Fibroblast of pulmonary artery (primary cell): ENCODE data around the gene GPR33.

Experiments
- DNase-seq: peaks from one replicate; pipeline ENCODE4 v3.0.0-alpha.2; 2010; ENCODE audit warnings: low read depth
- H3K4me3 ChIP-seq: replicated peaks from 2 replicates; pipeline ENCODE4 v1.5.1; 2011; ENCODE audit warnings: low read depth, mild to moderate bottlenecking, control low read depth, low read length, moderate library complexity
- TF ChIP-seq, protein P1 (sequence below): IDR thresholded peaks from 2 replicates; pipeline ENCODE4 v1.5.1; 2011; ENCODE audit warnings: mild to moderate bottlenecking, control low read depth, low read length, inconsistent platforms; ENCODE audit errors: missing control alignments

GPR33 gene

DNA sequence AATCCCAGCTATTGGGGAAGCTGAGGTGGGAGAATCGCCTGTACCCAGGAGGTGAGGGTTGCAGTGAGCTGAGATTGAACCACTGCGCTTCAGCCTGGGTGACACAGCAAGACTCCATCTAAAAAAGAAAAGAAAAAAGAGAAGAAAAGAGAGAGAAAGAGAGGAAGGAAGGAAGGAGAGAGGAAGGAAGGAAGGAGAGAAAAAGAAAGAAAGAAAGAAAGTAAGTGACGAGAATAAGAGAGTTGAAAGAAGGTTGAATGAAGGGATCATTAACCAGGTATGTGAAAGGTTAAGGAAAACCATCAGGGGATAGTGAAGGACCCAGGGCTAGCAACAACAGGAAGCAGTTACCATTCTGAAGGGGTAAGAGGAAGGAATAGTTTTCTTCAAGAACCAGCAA is 26.3 kb downstream of the GPR33 start:
- no peak overlapping the region for H3K4me3 ChIP-seq
- DNase-seq, result no peak
- TF ChIP-seq, protein P1, sequence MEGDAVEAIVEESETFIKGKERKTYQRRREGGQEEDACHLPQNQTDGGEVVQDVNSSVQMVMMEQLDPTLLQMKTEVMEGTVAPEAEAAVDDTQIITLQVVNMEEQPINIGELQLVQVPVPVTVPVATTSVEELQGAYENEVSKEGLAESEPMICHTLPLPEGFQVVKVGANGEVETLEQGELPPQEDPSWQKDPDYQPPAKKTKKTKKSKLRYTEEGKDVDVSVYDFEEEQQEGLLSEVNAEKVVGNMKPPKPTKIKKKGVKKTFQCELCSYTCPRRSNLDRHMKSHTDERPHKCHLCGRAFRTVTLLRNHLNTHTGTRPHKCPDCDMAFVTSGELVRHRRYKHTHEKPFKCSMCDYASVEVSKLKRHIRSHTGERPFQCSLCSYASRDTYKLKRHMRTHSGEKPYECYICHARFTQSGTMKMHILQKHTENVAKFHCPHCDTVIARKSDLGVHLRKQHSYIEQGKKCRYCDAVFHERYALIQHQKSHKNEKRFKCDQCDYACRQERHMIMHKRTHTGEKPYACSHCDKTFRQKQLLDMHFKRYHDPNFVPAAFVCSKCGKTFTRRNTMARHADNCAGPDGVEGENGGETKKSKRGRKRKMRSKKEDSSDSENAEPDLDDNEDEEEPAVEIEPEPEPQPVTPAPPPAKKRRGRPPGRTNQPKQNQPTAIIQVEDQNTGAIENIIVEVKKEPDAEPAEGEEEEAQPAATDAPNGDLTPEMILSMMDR, result no peak

DNA sequence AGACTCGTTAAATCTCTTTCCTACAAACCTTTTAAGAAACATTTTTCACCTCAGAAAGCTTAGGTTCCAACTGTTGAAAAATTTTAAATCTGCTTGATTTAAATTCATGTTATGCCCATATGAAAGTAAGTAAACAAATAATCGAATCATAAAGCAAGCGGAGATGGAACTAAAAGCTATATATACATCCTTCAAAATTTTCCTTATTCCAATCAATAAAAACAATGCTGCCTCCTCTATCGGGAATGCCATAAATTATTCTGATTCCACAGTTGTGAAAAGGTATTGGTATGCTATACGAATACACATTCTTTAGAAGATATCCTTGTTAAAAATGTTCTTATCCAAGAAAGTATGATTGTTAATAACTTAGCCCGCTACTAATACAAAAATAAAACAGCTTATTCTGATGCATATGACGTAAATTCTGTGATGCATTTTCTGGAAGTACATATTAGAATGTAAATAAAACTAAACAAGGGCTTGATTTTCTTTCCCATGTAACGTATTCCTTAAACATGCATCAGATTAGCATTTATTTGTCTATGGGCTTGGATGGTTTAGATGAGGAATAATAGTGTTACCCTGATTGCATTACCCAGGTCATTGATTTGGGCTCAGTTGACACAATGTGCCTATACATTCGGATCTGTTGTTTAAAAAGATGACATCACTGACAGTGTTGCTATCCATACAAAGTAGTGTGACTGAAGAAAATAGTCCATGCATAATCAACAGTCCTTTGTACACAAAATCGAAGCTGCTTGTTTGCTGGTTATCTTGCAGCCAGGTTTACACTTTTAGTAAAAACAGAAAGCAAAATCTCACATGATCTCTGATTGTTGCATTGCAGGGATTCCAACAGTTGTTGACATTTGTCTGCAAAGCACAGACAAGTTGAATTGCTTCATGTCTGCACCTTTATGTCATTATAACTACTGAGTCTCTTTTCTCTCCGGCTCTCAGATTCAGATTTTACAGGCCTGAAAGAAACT is 29.9 kb downstream of the GPR33 start:
- H3K4me3 ChIP-seq, result peak overlapping the region; percentile 77
- DNase-seq, result no peak
- TF ChIP-seq, protein P1, result no peak

- TF ChIP-seq, protein P1, result no peak
- H3K4me3 ChIP-seq, result peak within 1 kb of the TSS; percentile 77
- peak; percentile 95 for DNase-seq
These were observed 30.8 kb downstream of the GPR33 start, which contains the start of gene DTD2 for GRCh38 chr14:31456841-31457664. Gene DTD2, minus strand, starts transcription at chr14:31457506. Its CDS starts 113 bp downstream, at chr14:31457393.

GRCh38 chr14:31449971-31450610 is 37.7 kb downstream of the GPR33 start:
- no peak overlapping the region for H3K4me3 ChIP-seq
- DNase-seq, result peak; percentile 72
- TF ChIP-seq, protein P1, result peak; percentile 71

GRCh38 chr14:31449136-31449535 is 38.7 kb downstream of the GPR33 start:
- TF ChIP-seq, protein P1, result no peak
- DNase-seq, result no peak
- no peak overlapping the region for H3K4me3 ChIP-seq

DNA sequence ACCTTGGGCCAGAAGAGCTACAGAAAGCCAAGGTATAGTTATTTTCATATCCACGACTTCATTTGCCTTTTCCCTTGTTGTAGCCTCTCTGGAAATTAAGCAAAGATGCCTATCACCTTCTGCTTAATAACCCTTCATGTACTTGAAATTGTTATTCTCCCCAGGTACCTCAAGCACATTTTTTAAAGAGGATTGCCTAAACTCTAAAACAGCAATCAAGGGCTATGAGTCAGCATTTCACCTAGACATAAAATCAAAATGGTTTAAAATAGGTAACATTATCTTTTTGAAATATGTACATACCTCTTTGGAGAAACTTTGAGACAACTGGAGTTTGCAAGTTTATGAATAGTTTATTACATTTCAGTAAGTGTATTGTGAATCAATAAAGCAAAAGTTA is 42.1 kb downstream of the GPR33 start:
- no peak for DNase-seq
- TF ChIP-seq, protein P1, result no peak

More for the DNA sequence above, 42.1 kb downstream of the GPR33 start:
- no peak overlapping the region for H3K4me3 ChIP-seq
